H1 (cell line): ENCODE data around the gene NRM. TPM values are rescaled to one million over a fixed set of nuclear protein-coding genes. Genes with fewer than 3 reads are reported as not detected.

Experiments
- ASH2L ChIP-seq: fragments of 200-600, 300-600 bp; sonication (generic); IDR thresholded peaks from one replicate; pipeline ENCODE4 v1.7.1; 2017; ENCODE audit warnings: low read length
- BCL11A ChIP-seq, 2 experiments: IDR thresholded peaks; one replicate each; pipeline ENCODE4 v1.6.1; 2011; ENCODE audit warnings: low read depth in 2 of 2, low read length in 2 of 2, mild to moderate bottlenecking in 2 of 2
- CBX8 ChIP-seq: fragments of 300-800, 300-1000 bp; sonication (generic); IDR thresholded peaks from 2 replicates; pipeline ENCODE4 v1.7.1; 2016; ENCODE audit warnings: low read depth, low read length, borderline replicate concordance
- CEBPB ChIP-seq: IDR thresholded peaks from 2 replicates; pipeline ENCODE4 v1.6.1; 2012; ENCODE audit warnings: low read depth, low read length
- CTBP2 ChIP-seq: IDR thresholded peaks from 2 replicates; pipeline ENCODE4 v1.7.0; 2011; ENCODE audit warnings: borderline replicate concordance, mild to moderate bottlenecking, moderate library complexity, mixed read lengths, low read length; ENCODE audit not compliant: insufficient read depth, insufficient read length
- EZH2 ChIP-seq: fragments of 200-600 bp; sonication (generic); IDR thresholded peaks from 2 replicates; pipeline ENCODE4 v1.7.1; 2012; ENCODE audit warnings: low read depth, mild to moderate bottlenecking, moderate library complexity, low read length, inconsistent platforms; ENCODE audit not compliant: severe bottlenecking
- HDAC2 ChIP-seq, 2 experiments: fragments of 300-600 bp in 1 of 2; sonication (generic) in 1 of 2; IDR thresholded peaks; 2 replicates each; pipeline ENCODE4 v1.6.1; 2011 to 2012; ENCODE audit warnings: low read depth in 2 of 2, low read length in 2 of 2, mild to moderate bottlenecking in 2 of 2, moderate library complexity in 2 of 2, borderline replicate concordance in 1 of 2, inconsistent platforms in 1 of 2
- KDM4A ChIP-seq: IDR thresholded peaks from one replicate; pipeline ENCODE4 v1.7.1; 2012; ENCODE audit warnings: low read depth, mild to moderate bottlenecking, moderate library complexity, low read length, inconsistent platforms; ENCODE audit not compliant: severe bottlenecking
- POLR2AphosphoS5 ChIP-seq: IDR thresholded peaks from 2 replicates; pipeline ENCODE4 v1.6.1; 2011; ENCODE audit warnings: low read depth, low read length
- POU5F1 ChIP-seq: IDR thresholded peaks from 2 replicates; pipeline ENCODE4 v1.6.1; 2011; ENCODE audit warnings: low read depth, mild to moderate bottlenecking, low read length, moderate library complexity
- RXRA ChIP-seq: IDR thresholded peaks from 2 replicates; pipeline ENCODE4 v1.6.1; 2011; ENCODE audit warnings: low read depth, mild to moderate bottlenecking, low read length, moderate library complexity; ENCODE audit not compliant: insufficient read depth
- SP2 ChIP-seq: IDR thresholded peaks from 2 replicates; pipeline ENCODE4 v1.6.1; 2012; ENCODE audit warnings: mild to moderate bottlenecking, low read length, inconsistent platforms
- SUZ12 ChIP-seq: fragments of 200-600 bp; sonication (generic); IDR thresholded peaks from 2 replicates; pipeline ENCODE4 v1.6.1; 2012; ENCODE audit warnings: mild to moderate bottlenecking, inconsistent platforms, low read length, moderate library complexity, mixed read lengths
- TBP ChIP-seq: IDR thresholded peaks from 2 replicates; pipeline ENCODE4 v1.6.1; 2011; ENCODE audit warnings: low read depth, low read length, improper control_type of control experiment
- ZNF274 ChIP-seq: IDR thresholded peaks from 2 replicates; pipeline ENCODE4 v1.7.0; 2012; ENCODE audit warnings: low read length, borderline replicate concordance; ENCODE audit errors: extremely low read depth
- polyA plus RNA-seq, 7 experiments: library from polyadenylated mRNA; depleted of rRNA in 3 of 7; stranded (reverse) in 5 of 7; unstranded in 2 of 7; fragments of >200 nt in 5 of 7; fragments of 200-250 nt in 2 of 7; gene quantifications; 1 replicate in 5 of 7; 2 replicates in 1 of 7; 4 replicates in 1 of 7; pipeline versions ENCODE4 v1.2.1 to v1.2.3, GENCODE V29; 2011 to 2013; ENCODE audit warnings: missing spikeins in 2 of 7, mixed read lengths in 2 of 7
- total RNA-seq: library from RNA; stranded (reverse); fragmentation: NEBNext Ultra II Directional; extraction: Animal tissue kit (Norgen Biotek cat#: 25700); gene quantifications from 2 replicates; pipeline ENCODE4 v1.2.1, GENCODE V29; 2021
- TF ChIP-seq, protein P1 (sequence below): IDR thresholded peaks from 2 replicates; pipeline ENCODE4 v1.6.1; 2011; ENCODE audit warnings: low read depth, mild to moderate bottlenecking, low read length; ENCODE audit not compliant: insufficient read depth
- TF ChIP-seq, protein P2 (sequence below): IDR thresholded peaks from 2 replicates; pipeline ENCODE4 v1.6.1; 2012; ENCODE audit warnings: low read length, inconsistent platforms
- TF ChIP-seq, protein P3 (sequence below): IDR thresholded peaks from 2 replicates; pipeline ENCODE4 v1.6.1; 2012; ENCODE audit warnings: inconsistent platforms
- TF ChIP-seq, protein P4 (sequence below): IDR thresholded peaks from 2 replicates; pipeline ENCODE4 v1.6.1; 2011; ENCODE audit warnings: low read length, improper control_type of control experiment

The NRM gene
- total and polyA plus RNA-seq, 2 of the 8 experiments (the other 6 are each of a cell fraction or from before 2014, with no cell fraction given): 27.3 to 50.4 TPM

DNA sequence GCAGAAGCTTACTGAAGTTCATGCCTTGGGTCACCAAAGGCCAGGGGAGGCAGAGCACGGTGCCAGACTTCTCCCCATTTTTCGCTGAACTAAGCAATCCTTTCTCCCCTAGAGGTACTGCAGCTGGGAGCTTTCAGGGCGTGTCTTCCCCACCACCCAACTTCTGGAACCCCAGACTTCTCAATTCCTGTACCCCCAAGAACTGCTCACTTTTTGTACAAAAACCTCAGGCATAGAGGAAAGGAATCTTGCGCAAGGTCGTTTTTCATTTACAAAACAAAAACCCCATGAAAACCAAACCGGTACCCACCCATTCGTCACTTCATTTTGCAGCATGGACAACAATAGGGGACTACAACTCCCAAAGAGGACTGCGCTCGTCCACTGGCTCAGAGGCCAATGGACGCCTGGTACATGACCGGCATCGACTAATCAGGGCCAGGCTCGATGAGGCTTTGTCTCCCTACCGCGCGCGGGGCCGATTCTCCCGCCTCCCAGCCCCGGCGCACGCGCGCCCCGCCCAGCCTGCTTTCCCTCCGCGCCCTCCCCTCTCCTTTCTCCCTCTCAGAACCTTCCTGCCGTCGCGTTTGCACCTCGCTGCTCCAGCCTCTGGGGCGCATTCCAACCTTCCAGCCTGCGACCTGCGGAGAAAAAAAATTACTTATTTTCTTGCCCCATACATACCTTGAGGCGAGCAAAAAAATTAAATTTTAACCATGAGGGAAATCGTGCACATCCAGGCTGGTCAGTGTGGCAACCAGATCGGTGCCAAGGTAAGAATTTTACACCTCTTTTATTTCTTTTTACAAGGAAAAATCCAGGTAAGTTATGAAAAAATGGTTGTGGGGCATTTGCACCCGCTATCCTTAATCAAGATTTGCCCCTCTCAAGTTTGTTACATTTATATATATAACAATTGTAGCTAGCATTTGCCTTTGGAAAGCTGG lies 29.3 kb upstream of the NRM start, which contains the start of gene TUBB (continued):
- TF ChIP-seq SUZ12: no peak
- TF ChIP-seq EZH2: no peak
- no peak for TF ChIP-seq ZNF274
- TF ChIP-seq TBP: peak; percentile 95
- TF ChIP-seq, protein P1, sequence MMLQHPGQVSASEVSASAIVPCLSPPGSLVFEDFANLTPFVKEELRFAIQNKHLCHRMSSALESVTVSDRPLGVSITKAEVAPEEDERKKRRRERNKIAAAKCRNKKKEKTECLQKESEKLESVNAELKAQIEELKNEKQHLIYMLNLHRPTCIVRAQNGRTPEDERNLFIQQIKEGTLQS: 0 out of 2 replicates have a peak, but pooled peaks have one; percentile 1
- TF ChIP-seq CBX8: no peak
- TF ChIP-seq, protein P2, sequence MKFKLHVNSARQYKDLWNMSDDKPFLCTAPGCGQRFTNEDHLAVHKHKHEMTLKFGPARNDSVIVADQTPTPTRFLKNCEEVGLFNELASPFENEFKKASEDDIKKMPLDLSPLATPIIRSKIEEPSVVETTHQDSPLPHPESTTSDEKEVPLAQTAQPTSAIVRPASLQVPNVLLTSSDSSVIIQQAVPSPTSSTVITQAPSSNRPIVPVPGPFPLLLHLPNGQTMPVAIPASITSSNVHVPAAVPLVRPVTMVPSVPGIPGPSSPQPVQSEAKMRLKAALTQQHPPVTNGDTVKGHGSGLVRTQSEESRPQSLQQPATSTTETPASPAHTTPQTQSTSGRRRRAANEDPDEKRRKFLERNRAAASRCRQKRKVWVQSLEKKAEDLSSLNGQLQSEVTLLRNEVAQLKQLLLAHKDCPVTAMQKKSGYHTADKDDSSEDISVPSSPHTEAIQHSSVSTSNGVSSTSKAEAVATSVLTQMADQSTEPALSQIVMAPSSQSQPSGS: peak; percentile 86
- TF ChIP-seq, protein P3, sequence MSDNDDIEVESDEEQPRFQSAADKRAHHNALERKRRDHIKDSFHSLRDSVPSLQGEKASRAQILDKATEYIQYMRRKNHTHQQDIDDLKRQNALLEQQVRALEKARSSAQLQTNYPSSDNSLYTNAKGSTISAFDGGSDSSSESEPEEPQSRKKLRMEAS: peak; percentile 87
- no peak for TF ChIP-seq ASH2L
- TF ChIP-seq CTBP2: no peak
- TF ChIP-seq, protein P4, sequence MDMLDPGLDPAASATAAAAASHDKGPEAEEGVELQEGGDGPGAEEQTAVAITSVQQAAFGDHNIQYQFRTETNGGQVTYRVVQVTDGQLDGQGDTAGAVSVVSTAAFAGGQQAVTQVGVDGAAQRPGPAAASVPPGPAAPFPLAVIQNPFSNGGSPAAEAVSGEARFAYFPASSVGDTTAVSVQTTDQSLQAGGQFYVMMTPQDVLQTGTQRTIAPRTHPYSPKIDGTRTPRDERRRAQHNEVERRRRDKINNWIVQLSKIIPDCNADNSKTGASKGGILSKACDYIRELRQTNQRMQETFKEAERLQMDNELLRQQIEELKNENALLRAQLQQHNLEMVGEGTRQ: peak; percentile 62; the same call in 1 of the 2 replicates
- no peak for TF ChIP-seq BCL11A (IDR thresholded peaks at IDR 0.05; ENCODE audit: low read depth in 2 of 2, low read length in 2 of 2)
- no peak for TF ChIP-seq KDM4A
- no peak for TF ChIP-seq POU5F1
- no peak for TF ChIP-seq SP2
- TF ChIP-seq POLR2AphosphoS5: peak; percentile 98; the same call in 1 of the 2 replicates
- no peak for TF ChIP-seq RXRA
- peak; percentile 99 for TF ChIP-seq CEBPB
- TF ChIP-seq HDAC2 (IDR thresholded peaks at IDR 0.05; ENCODE audit: borderline replicate concordance in 1 of 2, low read depth in 2 of 2, low read length in 2 of 2): no peak; a peak in 1 of 4 replicates
